Measurements from ENCODE around the gene NCKAP5. TPM values are rescaled to one million over a fixed set of nuclear protein-coding genes. Genes with fewer than 3 reads are reported as not detected.

NCKAP5 gene
- total and polyA plus RNA-seq, 11 donors: 0.51 to 10.5 (median 5.2) TPM

DNA sequence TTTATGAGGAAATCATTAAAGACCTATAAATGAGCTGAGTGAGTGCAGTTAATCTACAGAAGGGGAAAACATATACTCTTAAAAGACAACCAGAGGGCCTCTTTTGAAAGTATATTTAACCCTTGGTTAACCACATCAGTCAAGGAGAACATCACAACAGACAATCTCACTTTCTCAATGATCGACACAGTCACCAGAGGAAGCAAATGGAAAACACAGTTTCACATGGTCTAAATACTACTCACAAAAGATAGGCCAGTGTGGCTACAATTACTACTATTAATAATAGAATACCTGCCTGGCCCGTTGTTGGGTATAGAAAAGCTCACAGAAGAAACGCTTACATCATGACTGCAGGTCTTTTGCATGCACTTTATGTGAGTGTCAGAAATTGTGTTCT lies 426.2 kb downstream of the NCKAP5 start:
- 88 to 97% (median 94%) methylated on average over 3 of the region's 3 CpGs for WGBS, 4 donors
- no peak for ATAC-seq
- intact Hi-C loops (cut with DNase I): no loop called here

DNA sequence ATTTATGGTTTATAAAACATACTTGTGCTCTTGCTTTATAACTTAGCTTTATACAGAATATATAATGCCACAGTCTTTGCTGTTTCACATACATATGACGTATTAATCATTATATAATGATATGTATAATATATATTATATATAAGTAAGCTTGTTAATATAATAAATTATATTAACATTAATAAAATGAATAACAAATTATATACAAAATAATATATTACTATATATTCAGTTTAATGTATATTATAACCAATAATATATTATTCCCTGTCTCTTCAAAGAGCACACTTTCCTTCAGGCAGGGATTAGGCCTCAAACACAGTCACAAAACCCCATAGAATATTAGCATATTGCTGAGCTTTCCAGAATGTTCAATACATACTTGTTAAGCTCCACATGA lies 427.6 kb downstream of the NCKAP5 start:
- no peaks in the 10 kb centered on the region for H3K9me3 ChIP-seq
- WGBS, 4 donors: 88 to 95% (median 92%) methylated on average over 1 of the region's 1 CpG
- no peak overlapping the region for H3K4me3 ChIP-seq
- ATAC-seq (no peak), DNase-seq (no peak)
- no peaks in the 10 kb centered on the region for H3K27me3 ChIP-seq
- H3K27ac ChIP-seq: no peak overlapping the region
- no peak for TF ChIP-seq POLR2A (IDR thresholded peaks at IDR 0.05)
- TF ChIP-seq, protein P1, sequence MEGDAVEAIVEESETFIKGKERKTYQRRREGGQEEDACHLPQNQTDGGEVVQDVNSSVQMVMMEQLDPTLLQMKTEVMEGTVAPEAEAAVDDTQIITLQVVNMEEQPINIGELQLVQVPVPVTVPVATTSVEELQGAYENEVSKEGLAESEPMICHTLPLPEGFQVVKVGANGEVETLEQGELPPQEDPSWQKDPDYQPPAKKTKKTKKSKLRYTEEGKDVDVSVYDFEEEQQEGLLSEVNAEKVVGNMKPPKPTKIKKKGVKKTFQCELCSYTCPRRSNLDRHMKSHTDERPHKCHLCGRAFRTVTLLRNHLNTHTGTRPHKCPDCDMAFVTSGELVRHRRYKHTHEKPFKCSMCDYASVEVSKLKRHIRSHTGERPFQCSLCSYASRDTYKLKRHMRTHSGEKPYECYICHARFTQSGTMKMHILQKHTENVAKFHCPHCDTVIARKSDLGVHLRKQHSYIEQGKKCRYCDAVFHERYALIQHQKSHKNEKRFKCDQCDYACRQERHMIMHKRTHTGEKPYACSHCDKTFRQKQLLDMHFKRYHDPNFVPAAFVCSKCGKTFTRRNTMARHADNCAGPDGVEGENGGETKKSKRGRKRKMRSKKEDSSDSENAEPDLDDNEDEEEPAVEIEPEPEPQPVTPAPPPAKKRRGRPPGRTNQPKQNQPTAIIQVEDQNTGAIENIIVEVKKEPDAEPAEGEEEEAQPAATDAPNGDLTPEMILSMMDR (IDR thresholded peaks at IDR 0.05): no peak
- H3K36me3 ChIP-seq: no peaks in the 10 kb centered on the region
- no peaks in the 10 kb centered on the region for H3K4me1 ChIP-seq
- intact Hi-C loops (cut with DNase I): no loop called here

More for the DNA sequence above, 426.2 kb downstream of the NCKAP5 start:
- TF ChIP-seq, protein P1 (IDR thresholded peaks at IDR 0.05): no peak
- TF ChIP-seq POLR2A (IDR thresholded peaks at IDR 0.05): no peak
- Histone ChIP-seq H3K4me1 (no peaks in the 10 kb centered on the region), H3K9me3 (no peaks in the 10 kb centered on the region), H3K36me3 (no peaks in the 10 kb centered on the region), H3K4me3 (no peak overlapping the region), H3K27me3 (no peaks in the 10 kb centered on the region), H3K27ac (no peak overlapping the region)
- no peak for DNase-seq

DNA sequence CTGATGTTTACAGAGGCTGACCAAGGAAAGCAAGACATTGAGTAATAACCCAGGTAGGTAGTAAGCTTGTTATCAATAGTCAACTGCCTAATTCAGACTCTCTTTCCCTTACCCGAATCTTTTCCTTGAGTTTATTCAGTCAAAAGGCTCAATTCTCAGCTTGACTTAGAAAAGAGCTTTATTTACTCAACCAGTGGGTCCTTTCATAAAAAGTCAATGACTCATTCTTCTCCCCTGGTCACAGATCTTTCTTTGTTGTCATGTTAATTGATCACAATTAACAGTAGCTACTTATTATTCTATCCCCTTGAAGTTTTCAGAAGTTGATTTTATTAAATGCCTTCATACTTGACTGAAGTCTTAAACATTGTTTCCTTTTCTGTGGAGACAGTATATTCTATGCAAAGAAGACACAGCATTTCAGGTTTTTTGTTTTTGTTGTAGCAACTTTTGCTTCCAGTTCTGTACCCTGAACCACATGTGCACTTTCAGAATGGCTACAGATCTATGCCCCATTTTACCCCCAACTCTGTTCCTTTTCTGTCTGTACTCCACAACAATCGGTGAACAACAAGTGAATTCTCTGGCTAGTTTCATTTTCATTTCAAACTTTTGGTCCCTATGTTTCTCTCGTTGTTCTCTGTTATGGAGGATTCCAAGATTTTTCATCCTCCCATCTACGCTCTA lies 428.3 kb downstream of the NCKAP5 start:
- no peaks in the 10 kb centered on the region for H3K27me3 ChIP-seq
- no peaks in the 10 kb centered on the region for H3K36me3 ChIP-seq
- WGBS, 4 donors: 75 to 83% (median 78%) methylated on average over 4 of the region's 4 CpGs
- intact Hi-C loops (cut with DNase I): no loop called here
- H3K27ac ChIP-seq: no peak overlapping the region
- TF ChIP-seq, protein P1 (IDR thresholded peaks at IDR 0.05): no peak
- TF ChIP-seq POLR2A (IDR thresholded peaks at IDR 0.05): no peak
- no peaks in the 10 kb centered on the region for H3K4me1 ChIP-seq
- no peak overlapping the region for H3K4me3 ChIP-seq
- no peak for DNase-seq
- no peak for ATAC-seq
- no peaks in the 10 kb centered on the region for H3K9me3 ChIP-seq

DNA sequence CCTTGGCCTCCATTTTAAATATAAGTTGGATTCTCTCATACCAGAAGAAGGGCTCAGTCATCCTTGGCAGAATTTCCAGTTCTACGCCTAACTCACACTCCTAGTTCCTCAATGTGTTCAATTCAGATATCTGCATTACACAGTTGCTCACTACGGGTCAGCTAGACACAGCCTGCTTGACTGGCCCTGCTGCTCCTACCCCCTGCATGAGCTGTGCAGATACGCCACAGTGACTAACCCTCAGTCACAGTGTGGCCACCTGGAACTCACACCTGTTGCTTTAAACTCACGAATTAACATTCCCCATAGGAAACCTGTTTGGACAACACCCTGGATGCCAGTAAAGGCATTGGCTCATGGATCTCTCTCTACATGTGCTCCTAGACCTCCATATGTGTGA lies 429.6 kb downstream of the NCKAP5 start:
- Histone ChIP-seq H3K4me3 (no peak overlapping the region), H3K4me1 (no peaks in the 10 kb centered on the region), H3K27me3 (no peaks in the 10 kb centered on the region), H3K27ac (no peak overlapping the region), H3K9me3 (no peaks in the 10 kb centered on the region), H3K36me3 (no peaks in the 10 kb centered on the region)
- TF ChIP-seq, protein P1 (IDR thresholded peaks at IDR 0.05): no peak
- no peak for TF ChIP-seq POLR2A (IDR thresholded peaks at IDR 0.05)
- DNase-seq (no peak), ATAC-seq (no peak)
- intact Hi-C loops (cut with DNase I): no loop called here
- 86 to 92% (median 87%) methylated on average over 4 of the region's 4 CpGs for WGBS, 4 donors
